NB4 (cell line): ENCODE results near the gene GRB10.
"Not testable (repeated sequence)": the region's sequence is repeated elsewhere in the genome, so short reads cannot be mapped to it uniquely, and the experiment has no call there.

Experiments
- DNase-seq: peaks from one replicate; pipeline ENCODE4 v3.0.0; 2010; ENCODE audit warnings: low read depth
- H3K4me3 ChIP-seq: one replicate; pipeline ENCODE4 v1.5.1; 2011; ENCODE audit warnings: mild to moderate bottlenecking, low read depth, low read length, moderate library complexity
- MYC ChIP-seq: IDR thresholded peaks from 2 replicates; pipeline ENCODE4 v1.6.1; 2011; ENCODE audit warnings: low read depth, low read length
- POLR2A ChIP-seq: IDR thresholded peaks from 2 replicates; pipeline ENCODE4 v1.6.1; 2011; ENCODE audit warnings: mild to moderate bottlenecking; ENCODE audit not compliant: insufficient read length; ENCODE audit errors: extremely low read depth
- TF ChIP-seq, protein P1 (sequence below): IDR thresholded peaks from one replicate; pipeline ENCODE4 v1.5.1; 2012; ENCODE audit warnings: low read depth, low read length
- TF ChIP-seq, protein P2 (sequence below): IDR thresholded peaks from 2 replicates; pipeline ENCODE4 v1.6.1; 2011; ENCODE audit warnings: low read depth, low read length

The GRB10 gene

DNA sequence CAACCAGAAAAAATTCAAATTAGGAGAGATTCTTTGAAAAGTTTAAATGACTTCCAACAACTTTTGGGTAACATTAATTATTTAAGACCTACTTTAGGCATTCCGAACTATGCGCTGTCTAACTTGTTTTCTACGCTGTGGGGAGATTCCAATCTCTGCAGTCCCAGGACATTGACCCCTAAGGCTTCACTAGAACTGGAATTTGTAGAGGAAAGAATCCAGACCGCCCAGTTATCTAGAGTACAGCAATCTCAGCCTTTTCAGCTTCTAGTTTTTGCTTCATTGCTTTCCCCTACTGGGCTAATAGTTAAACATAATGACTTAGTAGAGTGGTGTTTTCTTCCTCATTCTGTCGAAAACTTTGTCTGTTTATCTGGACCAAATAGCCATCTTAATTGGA is 202.6 kb downstream of the GRB10 start:
- H3K4me3 ChIP-seq = no peak overlapping the region
- TF ChIP-seq MYC = no peak
- no peak for TF ChIP-seq POLR2A
- TF ChIP-seq, protein P1, sequence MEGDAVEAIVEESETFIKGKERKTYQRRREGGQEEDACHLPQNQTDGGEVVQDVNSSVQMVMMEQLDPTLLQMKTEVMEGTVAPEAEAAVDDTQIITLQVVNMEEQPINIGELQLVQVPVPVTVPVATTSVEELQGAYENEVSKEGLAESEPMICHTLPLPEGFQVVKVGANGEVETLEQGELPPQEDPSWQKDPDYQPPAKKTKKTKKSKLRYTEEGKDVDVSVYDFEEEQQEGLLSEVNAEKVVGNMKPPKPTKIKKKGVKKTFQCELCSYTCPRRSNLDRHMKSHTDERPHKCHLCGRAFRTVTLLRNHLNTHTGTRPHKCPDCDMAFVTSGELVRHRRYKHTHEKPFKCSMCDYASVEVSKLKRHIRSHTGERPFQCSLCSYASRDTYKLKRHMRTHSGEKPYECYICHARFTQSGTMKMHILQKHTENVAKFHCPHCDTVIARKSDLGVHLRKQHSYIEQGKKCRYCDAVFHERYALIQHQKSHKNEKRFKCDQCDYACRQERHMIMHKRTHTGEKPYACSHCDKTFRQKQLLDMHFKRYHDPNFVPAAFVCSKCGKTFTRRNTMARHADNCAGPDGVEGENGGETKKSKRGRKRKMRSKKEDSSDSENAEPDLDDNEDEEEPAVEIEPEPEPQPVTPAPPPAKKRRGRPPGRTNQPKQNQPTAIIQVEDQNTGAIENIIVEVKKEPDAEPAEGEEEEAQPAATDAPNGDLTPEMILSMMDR = no peak
- TF ChIP-seq, protein P2, sequence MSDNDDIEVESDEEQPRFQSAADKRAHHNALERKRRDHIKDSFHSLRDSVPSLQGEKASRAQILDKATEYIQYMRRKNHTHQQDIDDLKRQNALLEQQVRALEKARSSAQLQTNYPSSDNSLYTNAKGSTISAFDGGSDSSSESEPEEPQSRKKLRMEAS = no peak
- no peak for DNase-seq

DNA sequence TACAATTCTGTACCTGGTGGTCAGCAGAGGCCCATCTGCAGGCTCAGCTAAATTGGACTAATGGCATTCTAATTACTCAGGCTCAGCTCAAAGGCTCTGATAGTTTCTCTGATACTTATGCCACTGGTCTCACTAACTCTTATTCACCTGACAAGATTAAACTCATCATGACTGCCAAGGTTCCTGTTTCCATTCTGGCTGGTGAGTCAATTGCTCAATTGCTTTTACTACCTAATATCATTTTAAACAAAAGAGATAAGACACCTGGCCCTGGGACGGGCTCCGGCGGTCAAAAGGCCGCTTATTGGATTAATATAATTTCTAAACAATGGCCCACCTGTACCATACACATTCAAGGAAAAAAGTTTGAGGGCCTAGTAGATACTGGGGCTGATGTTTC is 204.6 kb downstream of the GRB10 start:
- not testable (repeated sequence) for DNase-seq, H3K4me3 ChIP-seq

DNA sequence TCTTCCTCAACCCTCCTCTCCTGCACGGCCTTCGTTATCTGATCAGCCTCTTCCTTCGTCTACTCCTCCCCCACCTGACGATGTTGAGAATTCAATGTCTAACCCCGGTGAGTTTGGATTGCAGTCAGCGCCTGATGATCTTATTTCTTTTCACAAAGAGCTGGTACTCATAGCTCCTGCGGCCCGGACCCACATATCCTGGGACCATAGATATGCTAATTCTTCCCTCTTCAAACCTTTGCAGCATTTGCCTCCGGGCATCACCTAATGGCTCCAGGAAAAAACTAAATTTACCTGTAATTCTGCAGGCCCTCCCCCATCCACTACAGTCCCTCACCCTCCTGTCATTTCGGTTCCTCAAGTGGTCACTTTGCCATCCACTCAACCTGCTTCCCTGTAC is 205.1 kb downstream of the GRB10 start:
- DNase-seq = no peak
- H3K4me3 ChIP-seq = no peak overlapping the region
- no peak for TF ChIP-seq MYC
- TF ChIP-seq, protein P1 = no peak
- TF ChIP-seq, protein P2 = no peak
- no peak for TF ChIP-seq POLR2A

DNA sequence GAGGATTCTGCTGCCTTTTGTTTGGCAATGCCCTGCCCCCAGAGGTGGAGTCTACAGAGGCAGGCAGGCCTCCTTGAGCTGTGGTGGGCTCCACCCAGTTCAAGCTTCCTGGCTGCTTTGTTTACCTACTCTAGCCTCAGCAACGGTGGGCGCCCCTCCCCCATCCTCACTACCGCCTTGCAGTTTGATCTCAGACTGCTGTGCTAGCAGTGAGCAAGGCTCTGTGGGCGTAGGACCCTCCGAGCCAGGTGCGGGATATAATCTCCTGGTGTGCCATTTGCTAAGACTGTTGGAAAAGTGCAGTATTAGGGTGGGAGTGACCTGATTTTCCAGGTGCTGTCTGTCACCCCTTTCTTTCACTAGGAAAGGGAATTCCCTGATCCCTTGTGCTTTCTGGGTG is 206.3 kb downstream of the GRB10 start:
- not testable (repeated sequence) for DNase-seq, H3K4me3 ChIP-seq

DNA sequence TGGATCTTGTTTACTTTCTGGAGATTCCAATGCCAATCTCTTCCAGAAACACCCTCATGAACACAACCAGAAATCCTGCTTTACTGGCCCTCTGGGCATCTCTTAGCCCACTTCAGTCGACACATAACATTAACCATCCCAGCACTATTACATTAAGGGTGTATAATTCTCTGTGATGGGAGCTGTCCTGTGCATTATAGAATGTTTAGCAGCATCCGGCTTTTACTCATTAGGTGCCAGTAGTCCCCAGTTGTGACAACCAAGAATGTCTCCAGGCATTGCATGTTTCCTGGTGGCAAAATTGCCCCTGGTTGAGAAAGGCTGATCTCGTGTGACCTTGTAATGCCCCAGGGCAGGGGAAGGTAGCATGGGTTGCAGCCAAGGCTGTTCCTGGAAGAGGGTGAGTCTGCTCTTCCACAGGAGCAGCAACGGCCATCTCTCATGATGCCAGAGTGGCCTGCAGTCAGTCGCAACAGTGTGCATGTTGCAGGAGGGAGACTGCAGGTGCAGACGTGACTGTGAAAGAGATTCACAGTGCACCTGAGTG is 214.9 kb downstream of the GRB10 start:
- H3K4me3 ChIP-seq = no peak overlapping the region
- no peak for TF ChIP-seq MYC
- no peak for TF ChIP-seq POLR2A
- TF ChIP-seq, protein P1 = no peak
- TF ChIP-seq, protein P2 = no peak
- DNase-seq = no peak

DNA sequence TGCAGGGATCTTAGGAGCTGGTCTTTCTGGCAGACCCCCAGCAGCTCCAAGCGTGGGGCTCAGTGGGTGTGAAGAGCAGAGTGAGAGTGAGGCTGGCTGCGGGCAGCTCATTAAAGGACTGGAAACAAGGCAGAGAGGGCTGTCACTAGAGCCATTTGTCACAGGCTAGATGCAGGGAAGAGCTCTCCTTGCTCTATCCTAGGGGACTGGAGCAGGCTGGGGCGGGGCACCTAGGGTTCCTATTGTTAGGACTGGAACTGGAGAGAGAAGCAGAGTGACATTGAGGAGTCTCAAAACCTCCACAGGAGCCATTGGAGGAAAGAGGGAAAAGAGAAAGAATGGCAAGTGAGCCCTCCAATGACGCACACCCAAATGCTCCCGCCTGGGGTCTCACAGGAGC is 216.7 kb downstream of the GRB10 start:
- no peak overlapping the region for H3K4me3 ChIP-seq
- DNase-seq = no peak
- TF ChIP-seq, protein P2 = no peak
- TF ChIP-seq POLR2A (no peak), MYC (no peak)
- TF ChIP-seq, protein P1 = no peak

DNA sequence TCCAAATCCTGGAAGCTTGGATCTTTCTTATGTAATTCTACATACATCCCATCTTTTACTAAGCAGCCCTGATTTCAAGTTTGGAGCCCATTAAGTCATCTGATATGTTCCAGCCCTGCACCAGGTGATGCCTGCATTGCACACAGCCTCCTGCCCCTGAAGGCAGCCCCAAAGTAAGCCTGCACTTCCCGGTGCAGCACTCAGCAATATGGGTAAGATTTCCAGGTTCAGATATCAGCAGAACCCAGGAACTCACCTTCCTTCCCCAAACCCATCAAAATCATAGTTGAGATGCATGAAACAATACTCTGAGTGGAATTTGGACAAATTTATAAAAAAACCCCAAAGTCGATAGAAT is 217.2 kb downstream of the GRB10 start:
- TF ChIP-seq, protein P2 = no peak
- TF ChIP-seq, protein P1 = no peak
- TF ChIP-seq POLR2A = no peak
- TF ChIP-seq MYC = no peak
- no peak for DNase-seq
- H3K4me3 ChIP-seq = no peak overlapping the region
